ENCODE data around the gene EDC3.

DNA sequence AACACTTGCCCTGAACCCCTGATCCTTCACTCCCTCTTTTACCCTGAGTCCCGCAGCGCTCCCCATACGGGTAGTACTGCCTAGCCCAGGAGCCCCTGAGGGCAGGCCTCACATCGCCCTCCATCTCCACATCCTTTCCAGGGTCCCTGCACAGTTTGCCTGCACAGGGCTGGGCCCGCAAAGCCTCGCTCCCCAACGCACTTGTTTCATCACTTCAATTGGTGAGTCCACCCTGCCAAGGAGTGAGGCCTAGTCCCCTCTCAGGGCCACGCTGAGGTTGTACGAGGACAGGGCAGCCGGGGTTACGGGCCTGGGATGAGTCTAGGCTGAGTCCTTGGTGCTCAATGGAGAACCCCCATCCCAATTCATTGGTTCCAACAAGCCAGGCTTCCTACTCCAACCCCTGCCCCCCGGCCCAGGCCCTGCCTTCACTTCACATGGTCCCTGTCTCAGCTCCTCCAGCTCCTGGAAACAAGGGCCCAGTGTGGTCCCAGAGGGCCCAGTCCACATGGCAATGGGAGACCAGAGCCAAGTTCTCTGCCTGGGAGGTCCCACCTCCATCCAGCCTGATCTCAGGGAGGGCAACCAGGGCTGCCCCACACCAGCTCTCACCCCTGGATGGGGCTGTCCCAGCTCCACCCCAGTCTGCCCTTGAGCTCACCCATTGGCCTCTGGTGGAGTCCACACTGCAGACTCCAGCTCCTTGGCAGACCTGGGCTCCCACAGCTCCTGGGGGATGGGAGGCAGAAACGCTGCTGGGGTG, 92.6 kb downstream of the EDC3 start:
- TF ChIP-seq, protein P1, sequence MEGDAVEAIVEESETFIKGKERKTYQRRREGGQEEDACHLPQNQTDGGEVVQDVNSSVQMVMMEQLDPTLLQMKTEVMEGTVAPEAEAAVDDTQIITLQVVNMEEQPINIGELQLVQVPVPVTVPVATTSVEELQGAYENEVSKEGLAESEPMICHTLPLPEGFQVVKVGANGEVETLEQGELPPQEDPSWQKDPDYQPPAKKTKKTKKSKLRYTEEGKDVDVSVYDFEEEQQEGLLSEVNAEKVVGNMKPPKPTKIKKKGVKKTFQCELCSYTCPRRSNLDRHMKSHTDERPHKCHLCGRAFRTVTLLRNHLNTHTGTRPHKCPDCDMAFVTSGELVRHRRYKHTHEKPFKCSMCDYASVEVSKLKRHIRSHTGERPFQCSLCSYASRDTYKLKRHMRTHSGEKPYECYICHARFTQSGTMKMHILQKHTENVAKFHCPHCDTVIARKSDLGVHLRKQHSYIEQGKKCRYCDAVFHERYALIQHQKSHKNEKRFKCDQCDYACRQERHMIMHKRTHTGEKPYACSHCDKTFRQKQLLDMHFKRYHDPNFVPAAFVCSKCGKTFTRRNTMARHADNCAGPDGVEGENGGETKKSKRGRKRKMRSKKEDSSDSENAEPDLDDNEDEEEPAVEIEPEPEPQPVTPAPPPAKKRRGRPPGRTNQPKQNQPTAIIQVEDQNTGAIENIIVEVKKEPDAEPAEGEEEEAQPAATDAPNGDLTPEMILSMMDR (IDR thresholded peaks at IDR 0.05; ENCODE audit: insufficient read depth, low read length, poor library complexity, severe bottlenecking), result no peak
- no peak for TF ChIP-seq EZH2phosphoT487 (conservative IDR thresholded peaks at IDR 0.05; ENCODE audit: low read length)
